Pericardium fibroblast (primary cell): ENCODE results near the gene ENTPD3. TPM values are rescaled to one million over a fixed set of nuclear protein-coding genes. Genes with fewer than 3 reads are reported as not detected.

Experiments used
- total RNA-seq: library from RNA; depleted of rRNA; stranded (reverse); fragments of >200 nt; gene quantifications from 2 replicates; pipeline ENCODE4 v1.2.3, GENCODE V29; 2015

The ENTPD3 gene
- not detected in 2 replicates for total RNA-seq

GRCh38 chr3:40387001-40387894 is at the start of gene ENTPD3:
Gene ENTPD3 (plus strand): TSS chr3:40387184. CDS start chr3:40388058, 874 bp downstream.

GRCh38 chr3:40456940-40457823 is 70.2 kb downstream of the ENTPD3 start, which contains the start of gene RPL14:
Gene RPL14 (plus strand): TSS chr3:40457339. CDS start chr3:40457472, 133 bp downstream.

GRCh38 chr3:40476478-40477470 is 89.8 kb downstream of the ENTPD3 start, which contains the start of gene ZNF619:
Gene ZNF619 (plus strand): TSS chr3:40477122. CDS start chr3:40477980, 858 bp downstream.

Other genes with a start within 250 kb of the ENTPD3 start
- 20.0 and 22.9 TPM in 2 replicates for gene EIF1B, start 77.5 kb upstream of the ENTPD3 start, total RNA-seq
- 534 and 957 TPM in 2 replicates for gene RPL14, start 70.2 kb downstream of the ENTPD3 start, total RNA-seq
- gene ZNF619, start 89.9 kb downstream of the ENTPD3 start, total RNA-seq: 3.3 and 3.9 TPM in 2 replicates
- 0.35 and 0.51 TPM in 2 replicates for gene ZNF620, start 118.9 kb downstream of the ENTPD3 start, total RNA-seq
- gene ZNF621, start 137.8 kb downstream of the ENTPD3 start, total RNA-seq: 7.5 and 10.3 TPM in 2 replicates